OCI-LY3 (cell line): ENCODE data around the gene CCDC174.

Source experiments
- H2AFZ ChIP-seq: fragments of 200-600, 300-600 bp; shearing (Covaris generic); 2 replicates; pipeline ENCODE4 v1.6.0; 2014; ENCODE audit warnings: antibody characterized with exemption, low read depth, low read length
- H3K27ac ChIP-seq: fragments of 200-600, 300-600 bp; sonication (generic); 2 replicates; pipeline ENCODE4 v1.5.1; 2014; ENCODE audit warnings: mild to moderate bottlenecking, low read length, moderate library complexity, mixed read lengths
- H3K27me3 ChIP-seq: fragments of 200-600, 300-600 bp; sonication (generic); 2 replicates; pipeline ENCODE4 v1.6.1; 2014; ENCODE audit warnings: low read depth, low read length, mixed read lengths
- H3K36me3 ChIP-seq: fragments of 200-600, 300-600 bp; sonication (generic); replicated peaks from 2 replicates; pipeline ENCODE3; 2014; ENCODE audit warnings: low read depth, low read length, mixed read lengths
- H3K4me1 ChIP-seq: fragments of 300-600, 200-600 bp; sonication (generic); 2 replicates; pipeline ENCODE4 v1.6.1; 2014; ENCODE audit warnings: low read length, mixed read lengths
- H3K4me2 ChIP-seq: fragments of 200-600, 300-600 bp; sonication (generic); 2 replicates; pipeline ENCODE4 v1.6.1; 2014; ENCODE audit warnings: low read length, mixed read lengths
- H3K4me3 ChIP-seq: fragments of 300-600, 200-600 bp; sonication (generic); 2 replicates; pipeline ENCODE4 v1.5.1; 2014; ENCODE audit warnings: antibody characterized with exemption, mild to moderate bottlenecking, low read length, moderate library complexity
- H3K79me2 ChIP-seq: fragments of 300-600, 200-600 bp; shearing (Covaris generic); 2 replicates; pipeline ENCODE4 v1.6.1; 2014; ENCODE audit warnings: mild to moderate bottlenecking, low read length, mixed read lengths
- H3K9ac ChIP-seq: fragments of 300-600, 200-600 bp; shearing (Covaris generic); 2 replicates; pipeline ENCODE4 v1.6.0; 2014; ENCODE audit warnings: mild to moderate bottlenecking, low read length, moderate library complexity
- H3K9me3 ChIP-seq: fragments of 200-600, 300-600 bp; shearing (Covaris generic); 2 replicates; pipeline ENCODE4 v1.6.1; 2014; ENCODE audit warnings: low read length, mixed read lengths; ENCODE audit not compliant: insufficient read depth
- H4K20me1 ChIP-seq: fragments of 200-600, 300-600 bp; sonication (generic); 2 replicates; pipeline ENCODE4 v1.6.1; 2016; ENCODE audit warnings: low read length, mixed read lengths; ENCODE audit not compliant: insufficient read depth
- EZH2phosphoT487 ChIP-seq: fragments of 200-600 bp; shearing (Covaris generic); IDR thresholded peaks from 2 replicates; pipeline ENCODE4 v1.6.1; 2018; ENCODE audit warnings: antibody characterized with exemption, mixed run types, low read depth
- TF ChIP-seq, protein P1 (sequence below): fragments of 200-600, 300-600 bp; sonication (generic); IDR thresholded peaks from 2 replicates; pipeline ENCODE4 v1.5.1; 2014; ENCODE audit warnings: antibody characterized with exemption, low read length, low read depth

CCDC174 gene

GRCh38 chr3:14691239-14691638, 39.7 kb downstream of the CCDC174 start:
- no peaks in the 10 kb centered on the region for H3K27me3 ChIP-seq
- peak overlapping the region; percentile 20; the same call in 1 of the 2 replicates for H3K9ac ChIP-seq
- peaks cover 55% of the 10 kb centered on the region for H3K4me1 ChIP-seq
- H3K79me2 ChIP-seq, result no peaks in the 10 kb centered on the region
- no peaks in the 10 kb centered on the region; the same call in 1 of the 2 replicates for H3K9me3 ChIP-seq
- TF ChIP-seq, protein P1, sequence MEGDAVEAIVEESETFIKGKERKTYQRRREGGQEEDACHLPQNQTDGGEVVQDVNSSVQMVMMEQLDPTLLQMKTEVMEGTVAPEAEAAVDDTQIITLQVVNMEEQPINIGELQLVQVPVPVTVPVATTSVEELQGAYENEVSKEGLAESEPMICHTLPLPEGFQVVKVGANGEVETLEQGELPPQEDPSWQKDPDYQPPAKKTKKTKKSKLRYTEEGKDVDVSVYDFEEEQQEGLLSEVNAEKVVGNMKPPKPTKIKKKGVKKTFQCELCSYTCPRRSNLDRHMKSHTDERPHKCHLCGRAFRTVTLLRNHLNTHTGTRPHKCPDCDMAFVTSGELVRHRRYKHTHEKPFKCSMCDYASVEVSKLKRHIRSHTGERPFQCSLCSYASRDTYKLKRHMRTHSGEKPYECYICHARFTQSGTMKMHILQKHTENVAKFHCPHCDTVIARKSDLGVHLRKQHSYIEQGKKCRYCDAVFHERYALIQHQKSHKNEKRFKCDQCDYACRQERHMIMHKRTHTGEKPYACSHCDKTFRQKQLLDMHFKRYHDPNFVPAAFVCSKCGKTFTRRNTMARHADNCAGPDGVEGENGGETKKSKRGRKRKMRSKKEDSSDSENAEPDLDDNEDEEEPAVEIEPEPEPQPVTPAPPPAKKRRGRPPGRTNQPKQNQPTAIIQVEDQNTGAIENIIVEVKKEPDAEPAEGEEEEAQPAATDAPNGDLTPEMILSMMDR, result no peak
- no peak for TF ChIP-seq EZH2phosphoT487
- no peaks in the 10 kb centered on the region for H3K36me3 ChIP-seq
- H4K20me1 ChIP-seq, result no peaks in the 10 kb centered on the region
- H2AFZ ChIP-seq, result peak overlapping the region; percentile 4; the same call in 1 of the 2 replicates
- H3K4me3 ChIP-seq, result peak overlapping the region; percentile 68
- H3K4me2 ChIP-seq, result peak overlapping the region; percentile 97
- peak overlapping the region; percentile 63 for H3K27ac ChIP-seq

- no peaks in the 10 kb centered on the region for H3K36me3 ChIP-seq
- no peaks in the 10 kb centered on the region; the same call in 1 of the 2 replicates for H3K9me3 ChIP-seq
- H3K79me2 ChIP-seq, result no peaks in the 10 kb centered on the region
- H3K4me1 ChIP-seq, result peaks cover 52% of the 10 kb centered on the region
- H3K4me3 ChIP-seq, result no peak overlapping the region
- H4K20me1 ChIP-seq, result no peaks in the 10 kb centered on the region
- H3K9ac ChIP-seq, result no peak overlapping the region
- no peak for TF ChIP-seq EZH2phosphoT487
- TF ChIP-seq, protein P1, result no peak
- no peaks in the 10 kb centered on the region for H3K27me3 ChIP-seq
- peak overlapping the region; percentile 63; the same call in 1 of the 2 replicates for H3K27ac ChIP-seq
- H2AFZ ChIP-seq, result no peak overlapping the region
- peak overlapping the region; percentile 97 for H3K4me2 ChIP-seq
These were observed 40.2 kb downstream of the CCDC174 start for GRCh38 chr3:14691719-14692118.

GRCh38 chr3:14698601-14699244, 47.2 kb downstream of the CCDC174 start:
- Histone ChIP-seq H3K79me2 (no peaks in the 10 kb centered on the region), H4K20me1 (no peaks in the 10 kb centered on the region), H3K36me3 (no peaks in the 10 kb centered on the region), H3K9ac (no peak overlapping the region), H3K9me3 (no peaks in the 10 kb centered on the region), H2AFZ (no peak overlapping the region), H3K4me3 (no peak overlapping the region), H3K27ac (no peak overlapping the region), H3K27me3 (no peaks in the 10 kb centered on the region), H3K4me1 (peaks cover 11% of the 10 kb centered on the region), H3K4me2 (peak overlapping the region; percentile 27)
- TF ChIP-seq EZH2phosphoT487, result no peak
- TF ChIP-seq, protein P1, result no peak

GRCh38 chr3:14699643-14700042, 48.1 kb downstream of the CCDC174 start:
- Histone ChIP-seq H3K79me2 (no peaks in the 10 kb centered on the region), H3K4me3 (no peak overlapping the region), H3K9ac (no peak overlapping the region), H3K9me3 (no peaks in the 10 kb centered on the region), H4K20me1 (no peaks in the 10 kb centered on the region), H3K4me1 (peaks cover 11% of the 10 kb centered on the region), H3K4me2 (no peak overlapping the region), H3K27me3 (no peaks in the 10 kb centered on the region), H3K27ac (no peak overlapping the region), H2AFZ (no peak overlapping the region), H3K36me3 (no peaks in the 10 kb centered on the region)
- TF ChIP-seq, protein P1, result no peak
- no peak for TF ChIP-seq EZH2phosphoT487
